ENCODE results near the gene KDSR.
A peak's percentile ranks its signal among the peaks of the same experiment; 100 is the strongest.

Gene KDSR

GRCh38 chr18:63348508-63349136 is 18.4 kb downstream of the KDSR start:
- no peak for DNase-seq
- Mint-ChIP-seq H3K27me3 (no peaks in the 10 kb centered on the region), H3K36me3 (ENCODE audit: insufficient read depth) (peaks cover 61% of the 10 kb centered on the region), H3K4me3 (no peak overlapping the region), H3K27ac (no peak overlapping the region), H3K4me1 (ENCODE audit: low read depth in 2 of 2) (peaks cover 0 to 8% of the 10 kb centered on the region in 2 donors), H3K9me3 (no peaks in the 10 kb centered on the region)
- no peak for ATAC-seq (replicated peaks)

GRCh38 chr18:63346480-63347183 is 20.4 kb downstream of the KDSR start:
- Mint-ChIP-seq H3K27me3 (no peaks in the 10 kb centered on the region), H3K4me1 (ENCODE audit: low read depth in 2 of 2) (peaks cover 4 to 8% of the 10 kb centered on the region in 2 donors), H3K36me3 (ENCODE audit: insufficient read depth) (peaks cover 64% of the 10 kb centered on the region), H3K4me3 (no peak overlapping the region), H3K27ac (no peak overlapping the region), H3K9me3 (no peaks in the 10 kb centered on the region)
- no peak for ATAC-seq (replicated peaks)
- no peak for DNase-seq

- no peak for ATAC-seq (replicated peaks)
- peaks cover 4 to 8% of the 10 kb centered on the region in 2 donors for H3K4me1 Mint-ChIP-seq (ENCODE audit: low read depth in 2 of 2)
- H3K9me3 Mint-ChIP-seq = no peaks in the 10 kb centered on the region
- H3K27ac Mint-ChIP-seq = no peak overlapping the region
- no peak overlapping the region for H3K4me3 Mint-ChIP-seq
- H3K27me3 Mint-ChIP-seq = no peaks in the 10 kb centered on the region
- H3K36me3 Mint-ChIP-seq (ENCODE audit: insufficient read depth) = peaks cover 67% of the 10 kb centered on the region
- no peak for DNase-seq
Measured at GRCh38 chr18:63346031-63346430, 21.0 kb downstream of the KDSR start.

GRCh38 chr18:63344918-63345317 is 22.1 kb downstream of the KDSR start:
- Mint-ChIP-seq H3K27ac (peak overlapping the region in 1 of 2 donors; percentile 7), H3K27me3 (no peaks in the 10 kb centered on the region), H3K4me1 (ENCODE audit: low read depth in 2 of 2) (peaks cover 6 to 11% of the 10 kb centered on the region in 2 donors), H3K36me3 (ENCODE audit: insufficient read depth) (peaks cover 68% of the 10 kb centered on the region), H3K9me3 (no peaks in the 10 kb centered on the region), H3K4me3 (no peak overlapping the region)
- ATAC-seq (replicated peaks) = no peak
- DNase-seq = no peak

- no peak overlapping the region for H3K4me3 Mint-ChIP-seq
- DNase-seq = no peak
- H3K27me3 Mint-ChIP-seq = no peaks in the 10 kb centered on the region
- peaks cover 70% of the 10 kb centered on the region for H3K36me3 Mint-ChIP-seq (ENCODE audit: insufficient read depth)
- H3K9me3 Mint-ChIP-seq = no peaks in the 10 kb centered on the region
- no peak for ATAC-seq (replicated peaks)
- H3K27ac Mint-ChIP-seq = peak overlapping the region in 1 of 2 donors; percentile 41
- peaks cover 8 to 11% of the 10 kb centered on the region in 2 donors for H3K4me1 Mint-ChIP-seq (ENCODE audit: low read depth in 2 of 2)
Measured at GRCh38 chr18:63344263-63344662, 22.7 kb downstream of the KDSR start.

GRCh38 chr18:63342206-63342605 is 24.8 kb downstream of the KDSR start:
- no peaks in the 10 kb centered on the region for H3K9me3 Mint-ChIP-seq
- no peak overlapping the region for H3K27ac Mint-ChIP-seq
- peak; percentile 73 for ATAC-seq (replicated peaks)
- peaks cover 8 to 11% of the 10 kb centered on the region in 2 donors for H3K4me1 Mint-ChIP-seq (ENCODE audit: low read depth in 2 of 2)
- no peak overlapping the region for H3K4me3 Mint-ChIP-seq
- H3K36me3 Mint-ChIP-seq (ENCODE audit: insufficient read depth) = peaks cover 69% of the 10 kb centered on the region
- H3K27me3 Mint-ChIP-seq = no peaks in the 10 kb centered on the region
- peak in 1 of 3 experiments; percentile 21 for DNase-seq

- ATAC-seq (replicated peaks) (peak; percentile 69), DNase-seq (peak; percentile 40 to 46 (median 42))
- Mint-ChIP-seq H3K27ac (no peak overlapping the region), H3K36me3 (ENCODE audit: insufficient read depth) (peaks cover 62% of the 10 kb centered on the region), H3K4me3 (no peak overlapping the region), H3K27me3 (no peaks in the 10 kb centered on the region), H3K4me1 (ENCODE audit: low read depth in 2 of 2) (peaks cover 7 to 8% of the 10 kb centered on the region in 2 donors), H3K9me3 (no peaks in the 10 kb centered on the region)
Measured at GRCh38 chr18:63339920-63340484, 27.0 kb downstream of the KDSR start.

- Mint-ChIP-seq H3K9me3 (no peaks in the 10 kb centered on the region), H3K4me3 (no peak overlapping the region), H3K27me3 (no peaks in the 10 kb centered on the region), H3K27ac (no peak overlapping the region), H3K4me1 (ENCODE audit: low read depth in 2 of 2) (peaks cover 3% of the 10 kb centered on the region in 2 donors), H3K36me3 (ENCODE audit: insufficient read depth) (peaks cover 43% of the 10 kb centered on the region)
- DNase-seq (no peak), ATAC-seq (replicated peaks) (no peak)
Measured at GRCh38 chr18:63336366-63337099, 30.5 kb downstream of the KDSR start.

- H3K27ac Mint-ChIP-seq = no peak overlapping the region
Measured at GRCh38 chr18:63331105-63331504, 35.9 kb downstream of the KDSR start.

GRCh38 chr18:63329431-63330145 is 37.4 kb downstream of the KDSR start:
- DNase-seq = no peak
- no peaks in the 10 kb centered on the region for H3K27me3 Mint-ChIP-seq
- no peaks in the 10 kb centered on the region for H3K9me3 Mint-ChIP-seq
- H3K36me3 Mint-ChIP-seq (ENCODE audit: insufficient read depth) = peaks cover 24% of the 10 kb centered on the region
- H3K4me3 Mint-ChIP-seq = no peak overlapping the region
- no peak overlapping the region for H3K27ac Mint-ChIP-seq
- no peaks in the 10 kb centered on the region for H3K4me1 Mint-ChIP-seq (ENCODE audit: low read depth in 2 of 2)
- no peak for ATAC-seq (replicated peaks)

More at GRCh38 chr18:63331105-63331504, 35.9 kb downstream of the KDSR start:
- Mint-ChIP-seq H3K4me1 (ENCODE audit: low read depth in 2 of 2) (no peaks in the 10 kb centered on the region), H3K9me3 (no peaks in the 10 kb centered on the region), H3K27me3 (no peaks in the 10 kb centered on the region), H3K4me3 (no peak overlapping the region), H3K36me3 (ENCODE audit: insufficient read depth) (peaks cover 24% of the 10 kb centered on the region)
- ATAC-seq (replicated peaks) (no peak), DNase-seq (no peak)

- ATAC-seq (replicated peaks) (no peak), DNase-seq (no peak)
- no peaks in the 10 kb centered on the region for H3K27me3 Mint-ChIP-seq
- H3K27ac Mint-ChIP-seq = no peak overlapping the region
- no peaks in the 10 kb centered on the region for H3K9me3 Mint-ChIP-seq
- peaks cover 14% of the 10 kb centered on the region for H3K36me3 Mint-ChIP-seq (ENCODE audit: insufficient read depth)
- H3K4me3 Mint-ChIP-seq = no peak overlapping the region
- peaks cover 12 to 17% of the 10 kb centered on the region in 2 donors for H3K4me1 Mint-ChIP-seq (ENCODE audit: low read depth in 2 of 2)
Measured at GRCh38 chr18:63326011-63326410, 41.0 kb downstream of the KDSR start.

GRCh38 chr18:63325086-63325686 is 41.8 kb downstream of the KDSR start:
- H3K4me3 Mint-ChIP-seq = no peak overlapping the region
- no peak overlapping the region for H3K27ac Mint-ChIP-seq
- H3K9me3 Mint-ChIP-seq = no peaks in the 10 kb centered on the region
- no peaks in the 10 kb centered on the region for H3K27me3 Mint-ChIP-seq
- DNase-seq (no peak), ATAC-seq (replicated peaks) (no peak)
- peaks cover 15% of the 10 kb centered on the region for H3K36me3 Mint-ChIP-seq (ENCODE audit: insufficient read depth)
- peaks cover 16 to 21% of the 10 kb centered on the region in 2 donors for H3K4me1 Mint-ChIP-seq (ENCODE audit: low read depth in 2 of 2)

Data from effector memory CD8-positive, alpha-beta T cell (primary cell).